ENCODE results near the gene MYH14. TPM values are rescaled to one million over a fixed set of nuclear protein-coding genes. Genes with fewer than 3 reads are reported as not detected.

Gene MYH14
- total RNA-seq, 1 experiment from 2014 or later: not detected

DNA sequence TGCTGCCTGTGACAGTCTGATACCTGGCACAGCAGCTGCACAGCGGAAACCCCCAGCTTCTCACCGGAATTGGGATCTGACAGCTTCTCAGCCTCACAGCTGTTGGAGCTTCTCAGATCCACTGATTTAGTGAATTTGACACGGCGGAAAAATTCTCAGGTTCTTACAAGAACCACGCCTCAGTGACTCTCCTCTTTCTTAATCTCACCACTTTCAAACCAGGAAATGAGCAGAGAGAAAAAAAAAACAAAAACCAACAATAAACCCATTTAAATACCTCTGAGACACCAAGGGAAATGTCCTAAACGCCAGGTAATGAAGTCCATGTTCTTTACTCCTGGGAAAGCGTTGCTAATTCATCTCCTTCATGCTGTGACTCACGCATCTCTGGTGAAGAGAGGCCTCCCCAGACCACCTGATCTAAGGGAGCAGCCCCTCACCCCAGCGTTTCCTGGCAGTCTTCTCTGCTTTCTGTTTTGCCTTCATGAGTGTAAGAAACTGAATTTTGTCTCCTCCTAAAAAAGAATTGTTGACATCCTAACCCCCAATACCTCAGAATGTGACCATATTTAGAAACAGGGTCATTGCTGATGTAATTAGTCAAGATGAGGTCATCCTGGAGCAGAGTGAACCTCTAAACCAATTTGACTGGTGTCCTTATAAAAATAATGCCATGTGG is 24.4 kb upstream of the MYH14 start:
- Histone ChIP-seq H3K36me3 (no peaks in the 10 kb centered on the region), H3K27me3 (replicated peaks) (no peaks in the 10 kb centered on the region), H3K27ac (no peak overlapping the region), H3K9me3 (replicated peaks) (no peaks in the 10 kb centered on the region), H3K4me3 (no peak overlapping the region), H3K4me1 (replicated peaks) (no peaks in the 10 kb centered on the region)
- DNase-seq (ENCODE audit: low read depth in 1 of 2, low spot score in 2 of 2): no peak

DNA sequence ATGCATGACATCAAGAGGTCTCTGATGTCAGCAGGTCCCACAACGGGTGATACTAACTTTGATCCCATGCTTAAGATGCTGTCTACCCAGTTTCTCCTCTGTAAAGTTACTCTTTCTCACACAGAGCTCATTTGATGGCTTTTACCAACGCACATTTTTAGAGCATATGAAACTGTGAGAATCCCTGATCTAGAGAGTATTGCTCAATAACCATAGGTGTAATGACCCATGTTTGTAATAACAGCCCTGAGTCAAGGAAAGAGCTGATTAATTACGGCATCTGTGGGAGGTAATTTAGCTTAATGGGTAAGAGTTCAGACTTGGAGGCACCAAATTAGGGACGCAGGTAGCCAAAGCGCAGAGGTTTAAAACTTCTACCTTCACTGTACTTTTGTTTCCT is 22.3 kb upstream of the MYH14 start:
- Histone ChIP-seq H3K27ac (no peak overlapping the region), H3K4me3 (no peak overlapping the region), H3K27me3 (replicated peaks) (no peaks in the 10 kb centered on the region), H3K4me1 (replicated peaks) (no peaks in the 10 kb centered on the region), H3K9me3 (replicated peaks) (no peaks in the 10 kb centered on the region), H3K36me3 (no peaks in the 10 kb centered on the region)
- no peak for DNase-seq (ENCODE audit: low read depth in 1 of 2, low spot score in 2 of 2)

DNA sequence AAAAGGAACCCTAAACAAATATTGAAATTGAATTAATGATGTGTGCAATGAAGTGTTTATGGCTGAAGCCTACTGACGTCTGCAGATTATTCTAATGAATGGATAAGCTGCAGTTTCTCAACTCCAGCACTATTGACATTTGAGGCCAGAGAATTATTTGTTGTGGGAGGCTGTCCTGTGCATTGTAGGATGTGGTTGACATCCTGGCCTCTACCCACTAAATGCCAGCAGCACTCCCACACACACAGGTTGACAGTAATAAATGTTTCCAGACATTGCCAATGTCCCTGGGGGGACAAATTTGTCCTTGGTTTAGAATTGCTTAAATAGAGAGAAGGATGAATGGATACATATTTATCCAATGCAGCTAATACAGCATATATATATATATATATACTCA is 19.2 kb upstream of the MYH14 start:
- H3K4me1 ChIP-seq (replicated peaks): no peaks in the 10 kb centered on the region
- no peak for DNase-seq (ENCODE audit: low read depth in 1 of 2, low spot score in 2 of 2)
- no peak overlapping the region for H3K27ac ChIP-seq
- no peak overlapping the region for H3K4me3 ChIP-seq
- H3K27me3 ChIP-seq (replicated peaks): no peaks in the 10 kb centered on the region
- H3K9me3 ChIP-seq (replicated peaks): no peaks in the 10 kb centered on the region
- H3K36me3 ChIP-seq: no peaks in the 10 kb centered on the region

DNA sequence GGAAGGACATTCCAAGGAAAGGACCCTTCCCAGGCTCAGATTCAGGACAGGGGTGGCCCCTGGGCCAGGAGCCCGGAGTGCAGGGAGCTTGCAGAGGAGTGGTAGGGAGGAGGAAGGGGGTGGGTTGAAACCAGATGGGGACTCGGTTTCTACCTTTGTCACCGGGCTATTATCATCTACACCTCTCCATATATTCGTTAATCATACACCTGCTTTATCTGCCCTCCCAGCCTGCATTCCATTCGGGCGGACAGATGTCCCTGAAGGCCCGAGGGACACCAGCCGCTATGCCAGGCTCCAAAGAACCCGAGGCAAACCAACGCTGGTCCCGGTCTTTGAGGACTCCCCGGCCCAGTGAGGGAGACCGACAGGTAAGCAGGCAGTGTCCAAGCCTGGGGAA is 15.5 kb upstream of the MYH14 start:
- no peaks in the 10 kb centered on the region for H3K9me3 ChIP-seq (replicated peaks)

DNA sequence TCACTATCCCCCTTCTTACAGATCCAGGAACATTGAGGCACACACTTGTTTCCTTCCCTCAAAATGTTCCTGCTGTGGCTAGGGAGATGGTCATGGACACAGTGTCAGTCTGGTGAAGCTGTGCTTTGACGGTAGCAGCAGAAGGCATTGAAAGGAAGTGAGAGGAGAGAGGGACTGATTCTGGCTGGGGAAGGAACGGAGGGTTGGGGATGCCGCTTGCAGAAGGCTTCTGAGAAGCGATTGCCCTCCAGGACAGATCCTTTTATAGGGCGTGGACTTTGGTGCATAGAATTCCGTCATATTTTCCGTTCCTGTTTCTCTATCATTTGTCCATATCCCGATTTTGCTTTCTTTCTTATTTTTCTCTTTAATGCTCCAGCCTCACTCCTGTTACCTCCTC is 14.1 kb upstream of the MYH14 start:
- H3K27me3 ChIP-seq (replicated peaks): no peaks in the 10 kb centered on the region
- H3K36me3 ChIP-seq: no peaks in the 10 kb centered on the region
- no peak overlapping the region for H3K27ac ChIP-seq
- no peaks in the 10 kb centered on the region for H3K4me1 ChIP-seq (replicated peaks)
- no peak overlapping the region for H3K4me3 ChIP-seq
- no peaks in the 10 kb centered on the region for H3K9me3 ChIP-seq (replicated peaks)
- DNase-seq (ENCODE audit: low read depth in 1 of 2, low spot score in 2 of 2): no peak

More for the DNA sequence above, 15.5 kb upstream of the MYH14 start:
- no peaks in the 10 kb centered on the region for H3K4me1 ChIP-seq (replicated peaks)
- H3K36me3 ChIP-seq: no peaks in the 10 kb centered on the region
- H3K27ac ChIP-seq: no peak overlapping the region
- H3K4me3 ChIP-seq: no peak overlapping the region
- H3K27me3 ChIP-seq (replicated peaks): no peaks in the 10 kb centered on the region
- no peak for DNase-seq (ENCODE audit: low read depth in 1 of 2, low spot score in 2 of 2)

DNA sequence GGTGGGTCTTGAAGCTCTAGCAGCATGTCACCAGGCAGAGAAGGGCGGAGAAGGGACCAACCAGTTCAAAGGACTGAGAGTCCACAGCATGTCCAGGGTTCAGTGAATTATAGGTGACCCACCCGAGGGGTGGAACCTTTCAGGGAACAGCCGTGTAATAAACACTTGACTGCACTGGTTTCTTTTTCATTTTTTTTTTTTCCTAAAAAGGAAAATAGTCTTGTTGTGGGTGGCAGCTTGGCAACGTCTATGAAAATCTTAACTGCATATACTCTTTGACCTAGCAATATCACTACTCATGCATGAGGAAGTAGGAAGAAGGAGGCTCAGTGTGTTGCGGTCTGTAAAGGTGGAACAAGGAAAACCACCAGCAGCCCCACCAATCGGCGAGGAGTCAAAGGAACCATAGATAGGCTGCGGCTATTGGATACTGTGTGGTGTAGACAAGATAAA is 13.0 kb upstream of the MYH14 start:
- Histone ChIP-seq H3K9me3 (replicated peaks) (no peaks in the 10 kb centered on the region), H3K4me3 (no peak overlapping the region), H3K4me1 (replicated peaks) (no peaks in the 10 kb centered on the region), H3K36me3 (no peaks in the 10 kb centered on the region), H3K27me3 (replicated peaks) (no peaks in the 10 kb centered on the region), H3K27ac (no peak overlapping the region)
- no peak for DNase-seq (ENCODE audit: low read depth in 1 of 2, low spot score in 2 of 2)

DNA sequence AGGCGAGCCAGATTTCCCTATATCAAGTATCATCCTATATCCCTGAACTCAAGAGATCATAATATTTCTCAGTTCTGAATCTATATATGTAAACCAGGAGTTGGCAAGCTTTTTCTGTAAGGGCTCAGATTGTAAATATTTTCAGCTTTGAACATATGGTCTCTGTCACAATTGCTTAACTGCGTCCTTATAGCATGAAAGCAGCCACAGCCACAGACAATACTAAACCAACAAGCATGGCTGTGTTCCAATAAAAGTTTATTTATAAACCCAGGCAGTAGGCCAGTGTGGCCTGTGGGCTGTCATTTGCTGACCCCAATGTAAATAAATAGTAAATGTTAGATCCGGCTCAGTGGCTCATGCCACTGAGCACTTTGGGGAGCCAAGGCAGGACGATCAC is 12.2 kb upstream of the MYH14 start:
- no peak overlapping the region for H3K4me3 ChIP-seq
- DNase-seq (ENCODE audit: low read depth in 1 of 2, low spot score in 2 of 2): no peak
- no peaks in the 10 kb centered on the region for H3K27me3 ChIP-seq (replicated peaks)
- H3K9me3 ChIP-seq (replicated peaks): no peaks in the 10 kb centered on the region
- no peaks in the 10 kb centered on the region for H3K36me3 ChIP-seq
- no peak overlapping the region for H3K27ac ChIP-seq
- no peaks in the 10 kb centered on the region for H3K4me1 ChIP-seq (replicated peaks)

DNA sequence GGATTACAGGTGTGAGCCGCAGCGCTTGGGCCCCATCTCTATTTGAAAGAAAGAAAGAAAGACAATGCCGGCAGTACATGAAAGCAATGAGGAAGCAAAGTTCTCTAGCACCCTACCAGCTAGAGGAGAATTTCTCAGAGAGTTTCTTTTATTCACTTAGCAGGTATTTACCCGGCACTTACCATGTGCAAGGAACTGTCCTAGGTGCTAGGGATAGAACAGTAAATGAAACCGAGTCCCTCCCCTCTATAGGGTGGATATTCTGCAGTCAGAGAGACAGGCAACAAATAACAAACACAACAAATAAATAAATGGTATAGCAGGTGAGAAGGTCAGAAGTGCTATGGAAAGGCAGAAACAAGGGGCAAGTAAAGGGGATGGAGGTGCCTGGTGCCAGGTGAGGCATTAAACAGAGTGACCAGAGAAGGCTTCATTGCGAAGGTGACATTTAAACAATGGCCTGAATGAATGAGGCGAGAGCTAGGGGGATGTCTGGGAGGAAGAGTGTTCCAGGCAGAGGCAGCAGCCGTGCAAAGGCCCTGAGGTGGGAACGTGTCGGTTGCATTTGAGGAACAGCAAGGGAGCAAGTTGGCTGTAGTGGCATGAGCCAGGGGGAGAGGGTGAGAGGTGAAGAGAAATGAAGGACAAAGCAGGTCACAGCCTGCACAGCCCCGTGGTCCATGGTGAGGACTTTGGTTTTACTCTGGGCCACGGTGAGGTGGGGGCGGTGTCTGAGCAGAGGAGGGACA is 10.8 kb upstream of the MYH14 start:
- Histone ChIP-seq H3K4me3 (no peak overlapping the region), H3K36me3 (no peaks in the 10 kb centered on the region), H3K27ac (no peak overlapping the region), H3K9me3 (replicated peaks) (no peaks in the 10 kb centered on the region), H3K27me3 (replicated peaks) (0 out of 2 replicates have a peak, but pooled peaks cover 3% of the 10 kb centered on the region), H3K4me1 (replicated peaks) (no peaks in the 10 kb centered on the region)
- no peak for DNase-seq (ENCODE audit: low read depth in 1 of 2, low spot score in 2 of 2)

DNA sequence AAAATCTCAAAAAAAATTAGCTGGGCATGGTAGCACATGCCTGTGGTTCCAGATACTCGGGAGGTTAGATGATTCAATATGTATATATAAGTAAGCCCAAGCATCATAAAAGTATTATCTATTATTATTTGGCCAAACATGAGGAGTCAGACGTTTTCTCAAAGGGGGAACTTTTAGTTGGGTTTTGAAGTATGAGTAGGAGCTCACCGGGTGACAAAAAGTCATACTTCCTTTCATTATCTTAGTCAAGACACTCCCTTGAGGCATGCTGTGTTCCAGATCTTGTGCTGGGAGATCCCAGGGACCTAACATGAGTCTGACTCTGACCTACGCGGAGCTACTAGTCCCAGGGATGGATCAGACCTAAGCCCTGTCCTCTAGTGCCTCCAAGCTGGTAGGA is 8.2 kb upstream of the MYH14 start:
- DNase-seq (ENCODE audit: low read depth in 1 of 2, low spot score in 2 of 2): no peak
- Histone ChIP-seq H3K36me3 (no peaks in the 10 kb centered on the region), H3K27me3 (replicated peaks) (peaks cover 6% of the 10 kb centered on the region; the same call in 1 of the 2 replicates), H3K4me1 (replicated peaks) (no peaks in the 10 kb centered on the region), H3K4me3 (no peak overlapping the region), H3K27ac (no peak overlapping the region), H3K9me3 (replicated peaks) (no peaks in the 10 kb centered on the region)

DNA sequence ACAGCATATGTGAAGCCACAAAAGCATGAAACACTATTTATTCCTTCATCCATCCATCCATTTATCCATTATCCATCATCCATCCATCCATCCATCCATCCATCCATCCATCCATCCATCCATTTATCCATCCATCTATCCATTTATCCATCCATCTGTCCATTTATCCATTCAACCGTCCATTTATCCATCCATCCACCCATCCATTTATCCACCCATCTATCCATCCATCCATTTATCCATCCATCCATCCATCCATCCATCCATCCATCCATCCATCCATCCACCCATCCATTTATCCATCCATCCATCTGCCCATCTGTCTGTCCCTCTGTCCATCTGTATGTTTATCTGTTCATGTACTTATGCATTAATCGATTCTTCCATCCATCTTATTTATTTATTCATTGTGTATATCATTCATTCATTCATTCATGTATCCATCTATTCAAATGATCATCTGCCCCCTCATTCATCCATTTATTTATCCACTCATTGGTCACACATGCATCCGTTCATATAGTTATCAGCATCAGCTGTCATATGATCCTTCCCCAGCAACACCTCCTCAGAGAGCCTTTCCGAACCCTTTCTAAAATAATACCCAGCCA is 7.0 kb upstream of the MYH14 start:
- no peaks in the 10 kb centered on the region for H3K9me3 ChIP-seq (replicated peaks)

DNA sequence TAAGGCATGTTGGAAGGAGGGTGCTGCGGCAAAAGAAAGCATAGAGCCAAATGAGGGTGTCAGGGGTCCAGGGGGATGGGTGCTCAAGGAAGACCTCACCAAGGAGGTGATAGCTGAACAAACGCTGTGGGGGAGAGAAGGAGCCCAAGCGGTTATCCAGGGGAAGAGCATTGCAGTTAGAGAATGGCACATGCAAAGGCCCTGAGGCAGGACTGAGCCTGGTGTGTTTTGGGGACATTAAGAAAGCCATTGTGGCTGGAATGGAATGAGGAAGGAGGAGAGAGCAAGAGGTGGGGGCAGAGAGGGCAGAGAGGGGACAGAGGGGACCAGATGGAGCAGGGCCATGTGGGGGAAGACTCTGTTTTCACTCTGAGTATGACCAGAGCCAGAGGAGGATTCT is 6.1 kb upstream of the MYH14 start:
- Histone ChIP-seq H3K4me3 (no peak overlapping the region), H3K9me3 (replicated peaks) (no peaks in the 10 kb centered on the region), H3K27ac (no peak overlapping the region), H3K27me3 (replicated peaks) (peaks cover 6% of the 10 kb centered on the region; the same call in 1 of the 2 replicates), H3K4me1 (replicated peaks) (no peaks in the 10 kb centered on the region), H3K36me3 (no peaks in the 10 kb centered on the region)
- DNase-seq (ENCODE audit: low read depth in 1 of 2, low spot score in 2 of 2): no peak

More for the DNA sequence above, 7.0 kb upstream of the MYH14 start:
- no peak for DNase-seq (ENCODE audit: low read depth in 1 of 2, low spot score in 2 of 2)
- Histone ChIP-seq H3K36me3 (no peaks in the 10 kb centered on the region), H3K27me3 (replicated peaks) (peaks cover 6% of the 10 kb centered on the region; the same call in 1 of the 2 replicates), H3K4me3 (no peak overlapping the region), H3K27ac (no peak overlapping the region), H3K4me1 (replicated peaks) (no peaks in the 10 kb centered on the region)

DNA sequence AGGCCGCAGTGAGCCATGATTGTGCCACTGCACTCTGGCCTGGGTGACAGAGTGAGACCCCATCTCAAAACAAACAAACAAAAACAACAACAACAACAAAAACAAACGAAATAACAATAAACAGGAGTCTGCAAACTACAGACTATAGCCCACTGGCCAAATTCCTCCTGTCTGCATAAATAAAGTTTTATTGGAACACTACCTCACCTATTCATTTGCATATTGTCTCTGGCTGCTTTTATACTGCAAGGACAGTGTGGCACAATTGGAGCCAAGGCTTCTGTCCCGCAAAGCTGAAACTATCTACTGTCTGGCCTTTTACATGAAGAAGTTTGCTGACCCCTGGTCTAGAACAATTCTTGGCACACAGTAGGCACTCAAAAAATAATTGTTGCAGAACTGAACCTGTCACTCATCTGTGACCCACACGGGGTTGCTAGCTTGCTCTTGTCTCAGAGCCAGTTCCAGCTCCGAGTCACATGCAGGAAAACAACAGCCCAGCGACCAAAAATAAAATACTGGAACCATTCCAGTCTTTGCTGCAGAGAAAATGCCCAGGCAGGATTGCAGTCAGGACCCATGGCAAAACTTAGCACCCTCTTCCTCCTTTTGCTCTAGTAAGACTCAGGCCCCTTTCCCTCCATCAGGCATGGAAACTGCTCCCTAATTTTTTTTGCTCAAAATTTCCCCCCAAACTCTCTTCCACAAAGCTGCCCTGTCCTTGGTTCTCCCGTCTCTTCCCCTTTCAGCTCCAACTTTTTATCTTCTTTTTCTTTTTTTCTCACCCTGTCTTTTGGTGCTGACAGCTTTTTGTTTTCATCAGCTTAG is 4.8 kb upstream of the MYH14 start:
- Histone ChIP-seq H3K4me1 (replicated peaks) (no peaks in the 10 kb centered on the region), H3K4me3 (no peak overlapping the region), H3K27me3 (replicated peaks) (peaks cover 15% of the 10 kb centered on the region), H3K36me3 (no peaks in the 10 kb centered on the region), H3K9me3 (replicated peaks) (no peaks in the 10 kb centered on the region), H3K27ac (no peak overlapping the region)
- DNase-seq (ENCODE audit: low read depth in 1 of 2, low spot score in 2 of 2): no peak

DNA sequence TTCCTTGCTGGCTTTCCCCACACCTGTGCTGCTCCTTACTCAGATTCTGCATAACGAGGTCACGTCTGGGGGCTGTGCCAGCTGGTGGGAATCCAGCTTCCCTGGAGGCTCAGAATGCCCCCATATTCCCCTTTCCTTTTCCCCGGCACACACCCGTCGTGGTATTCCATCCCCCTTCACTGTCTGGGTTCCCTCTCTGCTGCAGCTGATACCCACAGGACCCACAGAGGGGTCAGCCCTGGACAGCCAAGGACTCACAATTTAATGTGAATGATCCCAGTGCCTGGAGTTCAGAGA is 4.2 kb upstream of the MYH14 start:
- Histone ChIP-seq H3K4me1 (replicated peaks) (no peaks in the 10 kb centered on the region), H3K27me3 (replicated peaks) (peaks cover 20% of the 10 kb centered on the region), H3K9me3 (replicated peaks) (no peaks in the 10 kb centered on the region), H3K27ac (no peak overlapping the region), H3K4me3 (no peak overlapping the region), H3K36me3 (no peaks in the 10 kb centered on the region)
- no peak for DNase-seq (ENCODE audit: low read depth in 1 of 2, low spot score in 2 of 2)

DNA sequence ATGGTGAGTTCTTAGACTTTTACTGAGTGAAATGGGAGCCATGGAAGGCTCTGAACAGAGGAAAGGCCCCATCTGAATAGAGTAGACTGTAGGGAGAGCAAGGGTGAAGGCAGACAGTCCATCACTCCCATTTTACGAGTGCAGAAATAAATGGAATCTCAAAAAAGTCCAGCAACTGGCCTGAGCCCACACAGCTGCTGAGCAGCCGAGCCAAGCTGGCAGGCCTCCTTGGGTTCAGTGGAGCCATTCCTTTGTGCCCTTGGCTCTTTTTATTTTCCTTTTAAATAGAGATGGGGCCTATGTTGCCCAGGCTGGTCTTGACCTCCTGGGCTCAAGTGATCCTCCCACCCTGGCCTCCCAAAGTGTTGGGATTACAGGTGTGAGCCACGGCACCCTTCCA is 1.0 kb upstream of the MYH14 start:
- Histone ChIP-seq H3K9me3 (replicated peaks) (no peaks in the 10 kb centered on the region), H3K4me3 (no peak overlapping the region), H3K27ac (no peak overlapping the region), H3K27me3 (replicated peaks) (peaks cover 36% of the 10 kb centered on the region), H3K36me3 (no peaks in the 10 kb centered on the region), H3K4me1 (replicated peaks) (no peaks in the 10 kb centered on the region)
- no peak for DNase-seq (ENCODE audit: low read depth in 1 of 2, low spot score in 2 of 2)

Data from SJSA1 (cell line).